SU-DHL-6 (cell line): ENCODE data around the gene AANAT.

ENCODE experiments used
- H2AFZ ChIP-seq: fragments of 200-600 bp; sonication (generic); 2 replicates; pipeline ENCODE4 v1.6.1; 2014; ENCODE audit warnings: low read depth, mild to moderate bottlenecking, moderate library complexity, mixed read lengths, antibody characterized with exemption, low read length; ENCODE audit not compliant: severe bottlenecking
- H3F3A ChIP-seq: fragments of 200-600 bp; shearing (Covaris generic); 2 replicates; pipeline ENCODE4 v1.6.0; 2016; ENCODE audit warnings: antibody characterized with exemption, mild to moderate bottlenecking; ENCODE audit not compliant: insufficient read depth
- H3K27ac ChIP-seq: fragments of 200-600 bp; sonication (generic); 2 replicates; pipeline ENCODE4 v1.5.1; 2016; ENCODE audit warnings: low read depth, mild to moderate bottlenecking, low read length, moderate library complexity, mixed read lengths
- H3K27me3 ChIP-seq: fragments of 200-600 bp; sonication (generic), shearing (Covaris generic); 2 replicates; pipeline ENCODE4 v1.6.0; 2014; ENCODE audit warnings: mild to moderate bottlenecking, low read length
- H3K36me3 ChIP-seq: fragments of 200-600 bp; sonication (generic); 2 replicates; pipeline ENCODE4 v1.6.1; 2014; ENCODE audit warnings: mild to moderate bottlenecking, low read length, mixed read lengths
- H3K4me2 ChIP-seq: fragments of 300-600, 200-600 bp; shearing (Covaris generic), sonication (generic); 2 replicates; pipeline ENCODE4 v1.6.0; 2014; ENCODE audit warnings: low read length, low read depth, mild to moderate bottlenecking; ENCODE audit not compliant: poor library complexity, severe bottlenecking
- H3K4me3 ChIP-seq: fragments of 200-600 bp; sonication (generic); 2 replicates; pipeline ENCODE4 v1.5.1; 2014; ENCODE audit warnings: antibody characterized with exemption, low read length, mild to moderate bottlenecking, mixed read lengths; ENCODE audit not compliant: insufficient read depth, poor library complexity, severe bottlenecking
- H3K79me2 ChIP-seq: fragments of 200-600 bp; sonication (generic); 2 replicates; pipeline ENCODE4 v1.6.1; 2014; ENCODE audit warnings: mild to moderate bottlenecking, low read length, moderate library complexity; ENCODE audit not compliant: insufficient read depth
- H3K9ac ChIP-seq: fragments of 200-600 bp; sonication (generic); 2 replicates; pipeline ENCODE4 v1.7.0; 2014; ENCODE audit warnings: mild to moderate bottlenecking, low read length
- H3K9me2 ChIP-seq: fragments of 200-600 bp; sonication (generic); replicated peaks from 2 replicates; pipeline ENCODE4 v1.6.1; 2014; ENCODE audit warnings: low read length; ENCODE audit not compliant: insufficient read depth
- H3K9me3 ChIP-seq: fragments of 200-600 bp; sonication (generic); 2 replicates; pipeline ENCODE4 v1.6.1; 2014; ENCODE audit warnings: low read length, mixed read lengths; ENCODE audit not compliant: insufficient read depth
- H4K20me1 ChIP-seq: fragments of 200-600 bp; sonication (generic); 2 replicates; pipeline ENCODE4 v1.6.1; 2014; ENCODE audit warnings: low read depth, mild to moderate bottlenecking, antibody characterized with exemption, low read length, moderate library complexity, mixed read lengths
- EZH2phosphoT487 ChIP-seq: fragments of 200-600 bp; sonication (generic), shearing (Covaris generic); conservative IDR thresholded peaks from 2 replicates; pipeline ENCODE4 v1.6.1; 2018; ENCODE audit warnings: mild to moderate bottlenecking, antibody characterized with exemption, low read length, moderate library complexity, mixed read lengths
- TF ChIP-seq, protein P1 (sequence below): fragments of 200-600 bp; sonication (generic); IDR thresholded peaks from one replicate; pipeline ENCODE4 v1.5.1; 2017; ENCODE audit warnings: antibody characterized with exemption, mild to moderate bottlenecking, low read length, moderate library complexity; ENCODE audit not compliant: insufficient read depth, poor library complexity, severe bottlenecking

AANAT gene

DNA sequence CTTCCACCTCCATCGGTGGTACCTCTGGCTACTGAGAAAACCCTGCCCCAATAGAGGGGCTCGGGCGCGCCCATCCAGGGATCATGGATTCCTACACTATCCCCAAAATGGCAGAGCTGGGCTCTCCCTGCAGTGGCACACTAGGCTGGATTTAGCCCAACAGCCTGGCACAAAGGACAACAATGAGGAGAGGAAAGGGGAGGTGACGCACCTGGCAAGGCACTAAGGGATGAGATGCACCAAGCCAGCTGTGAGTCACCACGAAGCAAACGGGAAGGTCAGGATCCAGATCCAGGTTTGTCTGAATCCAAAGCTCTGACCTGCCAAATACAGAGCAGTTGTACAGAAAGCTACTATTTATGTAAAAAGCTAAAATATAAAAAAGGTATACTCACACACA lies 32.5 kb upstream of the AANAT start:
- no peaks in the 10 kb centered on the region for H3F3A ChIP-seq
- H2AFZ ChIP-seq = no peak overlapping the region
- no peak overlapping the region for H3K4me2 ChIP-seq
- H4K20me1 ChIP-seq = peaks cover 6% of the 10 kb centered on the region; the same call in 1 of the 2 replicates
- H3K9me2 ChIP-seq = no peaks in the 10 kb centered on the region
- no peaks in the 10 kb centered on the region; the same call in 1 of the 2 replicates for H3K79me2 ChIP-seq
- no peak overlapping the region for H3K27ac ChIP-seq
- no peak overlapping the region for H3K9ac ChIP-seq
- no peaks in the 10 kb centered on the region for H3K9me3 ChIP-seq
- H3K36me3 ChIP-seq = no peaks in the 10 kb centered on the region
- H3K4me3 ChIP-seq = no peak overlapping the region
- H3K27me3 ChIP-seq = no peaks in the 10 kb centered on the region
- TF ChIP-seq, protein P1, sequence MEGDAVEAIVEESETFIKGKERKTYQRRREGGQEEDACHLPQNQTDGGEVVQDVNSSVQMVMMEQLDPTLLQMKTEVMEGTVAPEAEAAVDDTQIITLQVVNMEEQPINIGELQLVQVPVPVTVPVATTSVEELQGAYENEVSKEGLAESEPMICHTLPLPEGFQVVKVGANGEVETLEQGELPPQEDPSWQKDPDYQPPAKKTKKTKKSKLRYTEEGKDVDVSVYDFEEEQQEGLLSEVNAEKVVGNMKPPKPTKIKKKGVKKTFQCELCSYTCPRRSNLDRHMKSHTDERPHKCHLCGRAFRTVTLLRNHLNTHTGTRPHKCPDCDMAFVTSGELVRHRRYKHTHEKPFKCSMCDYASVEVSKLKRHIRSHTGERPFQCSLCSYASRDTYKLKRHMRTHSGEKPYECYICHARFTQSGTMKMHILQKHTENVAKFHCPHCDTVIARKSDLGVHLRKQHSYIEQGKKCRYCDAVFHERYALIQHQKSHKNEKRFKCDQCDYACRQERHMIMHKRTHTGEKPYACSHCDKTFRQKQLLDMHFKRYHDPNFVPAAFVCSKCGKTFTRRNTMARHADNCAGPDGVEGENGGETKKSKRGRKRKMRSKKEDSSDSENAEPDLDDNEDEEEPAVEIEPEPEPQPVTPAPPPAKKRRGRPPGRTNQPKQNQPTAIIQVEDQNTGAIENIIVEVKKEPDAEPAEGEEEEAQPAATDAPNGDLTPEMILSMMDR = no peak
- TF ChIP-seq EZH2phosphoT487 = no peak

DNA sequence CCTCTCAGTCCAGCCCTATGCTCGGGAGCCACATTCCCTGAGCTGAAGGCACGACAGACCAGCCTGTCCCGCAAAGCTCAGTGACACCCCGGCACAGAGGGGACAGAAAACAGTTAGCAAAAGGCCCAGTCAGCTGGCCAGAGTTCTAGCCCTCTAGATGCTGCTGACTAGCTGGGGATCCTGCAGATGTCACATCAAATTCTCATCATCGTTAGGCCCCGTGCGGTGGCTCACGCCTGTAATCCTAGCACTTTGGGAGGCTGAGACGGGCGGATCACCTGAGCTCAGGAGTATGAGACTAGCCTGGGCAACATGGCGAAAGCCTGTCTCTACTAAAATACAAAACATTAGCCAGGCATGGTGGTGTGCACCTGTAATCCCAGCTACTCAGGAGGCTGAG lies 31.7 kb upstream of the AANAT start:
- no peak overlapping the region for H3K4me2 ChIP-seq
- no peaks in the 10 kb centered on the region for H3K27me3 ChIP-seq
- no peaks in the 10 kb centered on the region for H3K36me3 ChIP-seq
- no peaks in the 10 kb centered on the region for H3K9me2 ChIP-seq
- no peak overlapping the region for H3K9ac ChIP-seq
- no peaks in the 10 kb centered on the region for H3F3A ChIP-seq
- H2AFZ ChIP-seq = no peak overlapping the region
- TF ChIP-seq, protein P1 = no peak
- TF ChIP-seq EZH2phosphoT487 = no peak
- H3K4me3 ChIP-seq = no peak overlapping the region
- H3K27ac ChIP-seq = no peak overlapping the region
- H3K79me2 ChIP-seq = no peaks in the 10 kb centered on the region; the same call in 1 of the 2 replicates
- H4K20me1 ChIP-seq = peaks cover 6% of the 10 kb centered on the region; the same call in 1 of the 2 replicates
- H3K9me3 ChIP-seq = no peaks in the 10 kb centered on the region

DNA sequence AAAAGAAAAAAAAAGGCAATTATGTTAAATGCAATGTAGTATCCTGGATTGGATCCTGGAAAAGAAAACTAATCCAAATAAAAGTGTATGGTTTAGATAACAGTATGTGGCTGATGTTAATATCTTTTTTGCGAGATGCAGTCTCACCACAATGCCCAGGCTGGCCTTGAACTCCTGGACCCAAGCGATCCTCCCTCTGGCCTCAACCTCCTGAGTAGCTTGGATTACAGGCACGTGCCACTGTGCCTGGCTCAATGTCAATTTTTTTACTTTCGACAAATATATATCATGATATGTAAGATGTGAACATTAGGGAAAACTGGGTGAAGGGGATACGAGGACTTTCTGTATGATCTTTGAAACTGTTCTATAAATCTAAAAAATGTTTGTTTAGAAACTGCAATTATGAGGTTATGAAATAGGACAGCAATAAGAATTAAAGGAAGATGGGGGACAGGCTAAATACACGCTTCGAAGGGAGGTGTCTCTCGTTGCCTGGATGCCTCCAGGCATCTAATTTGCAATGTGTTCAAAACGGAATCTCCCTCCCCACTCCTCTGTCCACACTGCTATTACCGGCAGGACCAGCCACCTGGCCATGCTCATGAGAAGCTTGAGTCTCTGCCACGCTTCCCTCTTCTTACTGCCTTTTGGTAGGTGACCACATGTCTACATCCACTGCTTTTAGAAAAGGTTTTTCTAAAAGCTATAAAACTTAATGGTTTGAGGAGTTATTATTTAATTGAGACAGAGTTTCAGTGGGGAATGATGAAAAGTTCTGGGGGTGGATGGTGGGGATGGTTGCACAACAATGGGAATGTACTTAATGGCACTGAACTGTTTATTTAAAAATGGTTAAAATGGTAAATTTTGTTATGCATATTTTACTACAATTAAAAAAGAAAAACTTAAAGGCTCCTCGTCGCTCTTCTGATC lies 29.7 kb upstream of the AANAT start:
- no peak for TF ChIP-seq EZH2phosphoT487
- TF ChIP-seq, protein P1 = no peak
- Histone ChIP-seq H3K79me2 (peaks cover 10% of the 10 kb centered on the region; the same call in 1 of the 2 replicates), H3F3A (no peaks in the 10 kb centered on the region), H3K4me3 (no peak overlapping the region), H3K27ac (no peak overlapping the region), H3K36me3 (no peaks in the 10 kb centered on the region), H3K9me2 (no peaks in the 10 kb centered on the region), H4K20me1 (no peaks in the 10 kb centered on the region; the same call in 1 of the 2 replicates), H2AFZ (no peak overlapping the region), H3K9ac (no peak overlapping the region), H3K9me3 (no peaks in the 10 kb centered on the region), H3K27me3 (no peaks in the 10 kb centered on the region), H3K4me2 (no peak overlapping the region)
